ENCODE measurements around the gene MAP2K5.

The MAP2K5 gene

DNA sequence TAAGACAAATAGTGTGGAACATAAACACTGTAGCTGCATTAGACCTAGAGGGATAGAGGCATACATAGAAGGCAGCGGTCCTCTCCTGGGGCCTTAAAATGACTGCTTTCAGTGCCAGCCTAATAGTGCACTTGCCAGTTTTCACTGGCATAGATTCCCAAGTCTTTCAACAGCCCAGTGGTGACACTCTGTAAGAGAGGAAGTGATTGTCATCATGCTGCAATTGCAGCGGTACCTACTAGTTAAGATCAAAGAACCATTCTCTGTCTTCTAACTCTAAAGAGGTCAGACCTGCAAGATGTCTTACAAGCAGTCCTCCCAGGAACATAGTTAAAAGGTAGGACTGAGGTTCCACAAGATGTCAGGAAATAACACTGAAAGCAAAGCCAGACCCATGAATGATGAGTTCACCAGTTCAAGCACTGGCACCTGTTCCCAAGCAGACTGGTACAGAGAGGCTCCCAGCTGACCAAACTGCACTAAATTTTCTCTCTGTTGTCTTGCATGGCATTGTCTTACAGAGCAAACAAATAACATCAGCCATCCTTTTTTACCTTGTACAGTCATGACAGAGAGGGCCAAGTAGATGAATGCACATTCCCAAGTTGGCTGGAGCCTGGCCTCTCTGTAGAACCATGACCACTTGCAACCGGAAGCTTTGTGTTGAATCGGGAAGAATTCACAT is 182.3 kb downstream of the MAP2K5 start:
- no peaks in the 10 kb centered on the region for H3K27me3 ChIP-seq (replicated peaks; ENCODE audit: control insufficient read depth, insufficient read depth, low read length, poor library complexity, severe bottlenecking)
- H3K36me3 ChIP-seq (ENCODE audit: control insufficient read depth, insufficient read depth, low read length), result no peaks in the 10 kb centered on the region
- H3K9me3 ChIP-seq (ENCODE audit: control insufficient read depth, low read length), result no peaks in the 10 kb centered on the region
- H3K4me3 ChIP-seq (ENCODE audit: insufficient read depth, low read depth, low read length, poor library complexity, severe bottlenecking), result no peak overlapping the region
- no peak overlapping the region for H3K27ac ChIP-seq (ENCODE audit: insufficient read depth, low read length, poor library complexity, severe bottlenecking)
- no peak for DNase-seq
- H3K4me1 ChIP-seq (ENCODE audit: control insufficient read depth, insufficient read depth, low read length, poor library complexity, severe bottlenecking), result no peaks in the 10 kb centered on the region

DNA sequence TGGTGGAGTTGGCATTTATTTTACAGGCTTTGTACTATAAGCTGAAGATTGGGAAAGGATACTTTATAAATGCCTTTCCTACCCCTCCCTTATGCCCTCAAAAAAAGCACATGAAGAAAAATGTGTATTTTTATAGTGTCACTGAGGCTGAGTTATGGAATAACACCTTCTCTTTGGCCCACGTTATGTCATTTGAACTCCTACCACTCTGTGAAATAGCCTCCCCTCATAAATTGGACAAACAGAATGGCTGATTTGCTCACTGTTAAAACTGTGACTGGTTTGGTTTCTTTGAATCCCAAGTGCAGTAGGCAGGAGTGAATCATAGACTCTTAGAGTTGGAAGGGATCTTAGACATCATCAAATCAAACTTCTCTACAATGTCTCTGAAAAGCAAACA is 187.6 kb downstream of the MAP2K5 start:
- DNase-seq, result no peak
- H3K27me3 ChIP-seq (replicated peaks; ENCODE audit: control insufficient read depth, insufficient read depth, low read length, poor library complexity, severe bottlenecking), result no peaks in the 10 kb centered on the region
- H3K27ac ChIP-seq (ENCODE audit: insufficient read depth, low read length, poor library complexity, severe bottlenecking), result no peak overlapping the region
- H3K4me1 ChIP-seq (ENCODE audit: control insufficient read depth, insufficient read depth, low read length, poor library complexity, severe bottlenecking), result no peaks in the 10 kb centered on the region
- H3K9me3 ChIP-seq (ENCODE audit: control insufficient read depth, low read length), result no peaks in the 10 kb centered on the region
- H3K36me3 ChIP-seq (ENCODE audit: control insufficient read depth, insufficient read depth, low read length), result no peaks in the 10 kb centered on the region
- no peak overlapping the region for H3K4me3 ChIP-seq (ENCODE audit: insufficient read depth, low read depth, low read length, poor library complexity, severe bottlenecking)

DNA sequence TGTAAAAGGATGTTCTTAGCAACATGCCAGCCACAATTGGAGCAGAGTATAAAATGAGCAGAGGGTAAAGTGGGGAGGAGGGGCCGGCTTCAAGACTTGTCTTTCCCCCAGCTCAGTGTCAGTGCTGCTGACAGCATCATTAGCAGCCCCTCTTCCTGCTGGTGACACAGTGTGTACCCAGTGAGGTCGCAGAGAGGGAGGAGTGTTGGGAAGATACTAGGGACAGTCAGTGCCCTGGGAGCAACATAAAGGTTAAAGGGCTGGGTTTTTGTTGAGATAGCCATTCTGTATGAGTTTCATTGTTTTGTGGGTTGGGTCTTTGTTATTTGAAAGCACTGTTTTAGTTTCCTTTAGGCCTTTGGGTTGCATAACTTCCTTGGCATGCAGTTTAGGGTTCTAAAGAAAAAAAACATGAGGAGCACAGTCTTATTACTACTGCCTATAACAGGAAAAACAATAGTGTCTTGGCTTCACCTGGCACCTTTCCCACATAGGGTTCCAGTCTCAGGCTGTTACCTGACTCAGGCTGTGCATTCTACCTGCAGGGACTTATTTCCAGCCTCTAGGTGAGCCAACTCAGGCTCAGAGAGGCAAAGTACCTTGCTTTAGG is 188.7 kb downstream of the MAP2K5 start:
- Histone ChIP-seq H3K36me3 (ENCODE audit: control insufficient read depth, insufficient read depth, low read length) (no peaks in the 10 kb centered on the region), H3K27me3 (replicated peaks; ENCODE audit: control insufficient read depth, insufficient read depth, low read length, poor library complexity, severe bottlenecking) (no peaks in the 10 kb centered on the region), H3K4me3 (ENCODE audit: insufficient read depth, low read depth, low read length, poor library complexity, severe bottlenecking) (no peak overlapping the region), H3K27ac (ENCODE audit: insufficient read depth, low read length, poor library complexity, severe bottlenecking) (no peak overlapping the region), H3K4me1 (ENCODE audit: control insufficient read depth, insufficient read depth, low read length, poor library complexity, severe bottlenecking) (no peaks in the 10 kb centered on the region), H3K9me3 (ENCODE audit: control insufficient read depth, low read length) (no peaks in the 10 kb centered on the region)
- DNase-seq, result no peak

DNA sequence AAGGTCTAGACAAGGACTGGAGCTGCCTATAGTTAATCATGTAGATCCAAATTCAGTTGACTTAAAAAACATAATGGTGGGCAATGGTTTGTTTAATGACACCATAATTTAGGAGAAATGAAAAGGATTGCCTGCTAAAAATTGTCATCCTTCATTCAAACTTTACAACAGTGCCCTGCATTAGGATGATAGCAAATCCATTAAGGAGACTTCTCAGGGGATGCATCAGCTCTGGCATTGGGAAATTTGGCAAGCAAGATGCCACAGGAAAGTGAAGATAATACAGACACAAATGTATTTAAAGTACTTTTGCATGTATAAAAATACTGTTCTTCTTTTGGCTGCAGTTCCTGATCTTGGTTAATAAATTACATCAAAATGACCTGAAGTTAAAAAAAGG is 189.7 kb downstream of the MAP2K5 start:
- Histone ChIP-seq H3K27me3 (replicated peaks; ENCODE audit: control insufficient read depth, insufficient read depth, low read length, poor library complexity, severe bottlenecking) (no peaks in the 10 kb centered on the region), H3K36me3 (ENCODE audit: control insufficient read depth, insufficient read depth, low read length) (no peaks in the 10 kb centered on the region), H3K4me3 (ENCODE audit: insufficient read depth, low read depth, low read length, poor library complexity, severe bottlenecking) (no peak overlapping the region), H3K9me3 (ENCODE audit: control insufficient read depth, low read length) (no peaks in the 10 kb centered on the region), H3K27ac (ENCODE audit: insufficient read depth, low read length, poor library complexity, severe bottlenecking) (no peak overlapping the region), H3K4me1 (ENCODE audit: control insufficient read depth, insufficient read depth, low read length, poor library complexity, severe bottlenecking) (no peaks in the 10 kb centered on the region)
- DNase-seq, result no peak

DNA sequence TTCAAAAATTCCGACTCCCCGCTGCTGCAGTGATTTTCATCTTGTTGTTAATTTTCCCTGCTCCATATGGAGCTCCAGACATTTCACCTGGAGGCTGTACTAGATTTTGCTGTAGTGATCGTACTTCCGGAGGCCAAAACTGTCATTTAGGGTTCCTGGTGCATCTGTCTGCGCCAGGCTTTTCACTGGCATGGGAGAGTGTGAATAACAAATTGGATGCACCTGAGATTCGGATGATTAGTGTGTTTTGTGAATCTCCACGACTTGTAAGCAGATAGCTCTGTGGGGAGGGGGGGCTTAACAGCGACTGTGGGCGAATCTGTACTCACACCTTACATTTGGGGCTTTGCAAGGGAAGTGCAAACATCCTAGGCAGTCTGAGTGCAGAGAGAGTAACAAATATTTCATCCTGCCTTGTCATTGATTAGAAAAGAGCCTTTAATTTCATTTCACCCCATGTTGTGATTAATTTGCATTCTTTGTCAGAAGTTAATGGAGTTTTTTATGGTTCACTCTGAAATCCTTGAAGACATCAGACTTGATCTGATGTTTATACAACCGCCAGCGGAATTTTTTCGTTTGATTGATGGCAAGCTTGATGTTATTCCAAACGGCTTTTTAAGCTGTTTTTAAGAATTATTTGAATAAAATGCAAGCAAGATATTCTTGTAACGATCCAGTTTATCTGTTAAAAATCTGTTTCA is 190.3 kb downstream of the MAP2K5 start:
- H3K4me3 ChIP-seq (ENCODE audit: insufficient read depth, low read depth, low read length, poor library complexity, severe bottlenecking), result no peak overlapping the region
- no peak overlapping the region for H3K27ac ChIP-seq (ENCODE audit: insufficient read depth, low read length, poor library complexity, severe bottlenecking)
- H3K4me1 ChIP-seq (ENCODE audit: control insufficient read depth, insufficient read depth, low read length, poor library complexity, severe bottlenecking), result no peaks in the 10 kb centered on the region
- no peaks in the 10 kb centered on the region for H3K27me3 ChIP-seq (replicated peaks; ENCODE audit: control insufficient read depth, insufficient read depth, low read length, poor library complexity, severe bottlenecking)
- DNase-seq, result no peak
- H3K36me3 ChIP-seq (ENCODE audit: control insufficient read depth, insufficient read depth, low read length), result no peaks in the 10 kb centered on the region
- no peaks in the 10 kb centered on the region for H3K9me3 ChIP-seq (ENCODE audit: control insufficient read depth, low read length)

DNA sequence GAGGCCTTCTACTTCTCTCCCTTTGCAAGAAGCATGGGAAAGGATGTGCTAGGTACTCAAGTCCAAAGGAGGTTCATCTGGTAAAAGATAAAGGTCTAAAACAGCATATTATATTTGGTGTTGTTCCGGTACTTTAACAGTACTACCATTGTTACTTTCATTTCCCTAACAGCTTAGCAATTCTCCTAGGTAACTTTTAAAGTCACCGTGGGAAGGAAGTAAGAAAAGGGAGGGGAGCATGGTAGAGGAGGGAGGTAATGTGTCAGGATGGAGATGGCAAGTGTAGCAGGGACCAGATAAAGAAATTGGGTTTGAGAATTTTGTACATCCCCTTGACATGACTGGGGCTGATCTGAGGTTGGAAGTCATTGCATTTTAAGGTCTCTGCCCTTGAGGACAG is 193.4 kb downstream of the MAP2K5 start:
- Histone ChIP-seq H3K9me3 (ENCODE audit: control insufficient read depth, low read length) (no peaks in the 10 kb centered on the region), H3K27ac (ENCODE audit: insufficient read depth, low read length, poor library complexity, severe bottlenecking) (no peak overlapping the region), H3K36me3 (ENCODE audit: control insufficient read depth, insufficient read depth, low read length) (peaks cover 3% of the 10 kb centered on the region), H3K4me1 (ENCODE audit: control insufficient read depth, insufficient read depth, low read length, poor library complexity, severe bottlenecking) (no peaks in the 10 kb centered on the region), H3K27me3 (replicated peaks; ENCODE audit: control insufficient read depth, insufficient read depth, low read length, poor library complexity, severe bottlenecking) (no peaks in the 10 kb centered on the region), H3K4me3 (ENCODE audit: insufficient read depth, low read depth, low read length, poor library complexity, severe bottlenecking) (no peak overlapping the region)
- no peak for DNase-seq

DNA sequence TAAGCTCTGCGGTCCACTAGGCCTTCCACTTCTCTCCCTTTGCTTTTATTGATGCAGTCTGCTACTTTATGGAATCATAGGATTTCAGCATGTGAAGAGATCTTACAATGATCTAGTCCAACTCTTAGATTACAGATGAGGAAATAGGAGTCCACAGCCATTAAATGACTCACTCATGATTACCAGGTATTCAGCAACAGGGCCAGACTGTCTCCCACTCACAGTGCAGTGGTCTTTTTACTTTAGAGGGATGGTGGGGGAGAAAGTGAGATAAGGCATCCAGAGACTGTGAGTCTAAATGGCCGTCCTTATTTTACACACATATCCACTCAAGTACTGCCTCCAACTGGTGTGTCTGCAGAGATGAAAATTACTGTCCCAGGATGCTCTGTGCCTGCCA is 194.3 kb downstream of the MAP2K5 start:
- H3K9me3 ChIP-seq (ENCODE audit: control insufficient read depth, low read length), result no peaks in the 10 kb centered on the region
- no peaks in the 10 kb centered on the region for H3K4me1 ChIP-seq (ENCODE audit: control insufficient read depth, insufficient read depth, low read length, poor library complexity, severe bottlenecking)
- no peaks in the 10 kb centered on the region for H3K27me3 ChIP-seq (replicated peaks; ENCODE audit: control insufficient read depth, insufficient read depth, low read length, poor library complexity, severe bottlenecking)
- no peak overlapping the region for H3K4me3 ChIP-seq (ENCODE audit: insufficient read depth, low read depth, low read length, poor library complexity, severe bottlenecking)
- peaks cover 3% of the 10 kb centered on the region for H3K36me3 ChIP-seq (ENCODE audit: control insufficient read depth, insufficient read depth, low read length)
- no peak for DNase-seq
- no peak overlapping the region for H3K27ac ChIP-seq (ENCODE audit: insufficient read depth, low read length, poor library complexity, severe bottlenecking)

DNA sequence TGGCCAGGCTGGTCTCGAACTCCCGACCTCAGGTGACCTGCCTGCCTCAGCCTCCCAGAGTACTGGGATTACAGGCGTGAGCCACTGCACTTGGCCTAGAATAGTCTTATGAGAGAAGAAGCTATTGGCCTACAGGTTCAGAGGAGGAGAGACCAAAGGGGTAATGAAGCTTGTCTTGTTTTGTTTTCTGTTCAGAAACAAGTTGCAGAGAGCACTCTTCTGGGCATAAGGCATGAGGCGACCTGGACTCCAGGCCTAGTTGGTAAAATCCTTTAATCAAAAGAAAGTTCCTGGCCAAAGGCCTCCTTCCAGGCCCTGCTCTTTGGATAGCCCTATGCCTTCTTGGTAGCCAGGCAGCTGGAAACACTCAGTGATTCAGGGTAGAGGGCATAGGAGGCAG is 195.6 kb downstream of the MAP2K5 start:
- Histone ChIP-seq H3K4me1 (ENCODE audit: control insufficient read depth, insufficient read depth, low read length, poor library complexity, severe bottlenecking) (no peaks in the 10 kb centered on the region), H3K27me3 (replicated peaks; ENCODE audit: control insufficient read depth, insufficient read depth, low read length, poor library complexity, severe bottlenecking) (no peaks in the 10 kb centered on the region), H3K4me3 (ENCODE audit: insufficient read depth, low read depth, low read length, poor library complexity, severe bottlenecking) (no peak overlapping the region), H3K36me3 (ENCODE audit: control insufficient read depth, insufficient read depth, low read length) (peaks cover 3% of the 10 kb centered on the region), H3K9me3 (ENCODE audit: control insufficient read depth, low read length) (no peaks in the 10 kb centered on the region), H3K27ac (ENCODE audit: insufficient read depth, low read length, poor library complexity, severe bottlenecking) (no peak overlapping the region)
- DNase-seq, result no peak

DNA sequence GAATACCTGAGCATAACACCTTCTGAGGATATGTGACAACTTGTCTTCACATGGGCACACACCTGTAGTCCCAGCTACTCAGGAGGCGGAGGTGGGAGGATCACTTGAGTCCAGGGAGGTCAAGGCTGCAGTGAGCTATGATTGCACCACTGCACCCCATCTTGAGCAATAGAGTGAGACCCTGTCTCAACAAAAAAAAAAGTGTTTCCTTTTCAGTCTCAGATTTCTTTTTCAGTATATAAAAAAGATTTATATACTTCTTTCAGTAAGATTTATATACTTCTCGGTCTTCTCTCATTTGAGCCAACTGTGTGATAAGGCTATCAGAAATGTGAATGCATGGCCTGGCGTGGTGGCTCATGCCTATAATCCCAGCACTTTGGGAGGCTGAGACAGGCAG is 197.9 kb downstream of the MAP2K5 start:
- no peaks in the 10 kb centered on the region for H3K4me1 ChIP-seq (ENCODE audit: control insufficient read depth, insufficient read depth, low read length, poor library complexity, severe bottlenecking)
- DNase-seq, result no peak
- H3K27ac ChIP-seq (ENCODE audit: insufficient read depth, low read length, poor library complexity, severe bottlenecking), result no peak overlapping the region
- no peaks in the 10 kb centered on the region for H3K27me3 ChIP-seq (replicated peaks; ENCODE audit: control insufficient read depth, insufficient read depth, low read length, poor library complexity, severe bottlenecking)
- H3K4me3 ChIP-seq (ENCODE audit: insufficient read depth, low read depth, low read length, poor library complexity, severe bottlenecking), result no peak overlapping the region
- H3K9me3 ChIP-seq (ENCODE audit: control insufficient read depth, low read length), result no peaks in the 10 kb centered on the region
- peaks cover 3% of the 10 kb centered on the region for H3K36me3 ChIP-seq (ENCODE audit: control insufficient read depth, insufficient read depth, low read length)

DNA sequence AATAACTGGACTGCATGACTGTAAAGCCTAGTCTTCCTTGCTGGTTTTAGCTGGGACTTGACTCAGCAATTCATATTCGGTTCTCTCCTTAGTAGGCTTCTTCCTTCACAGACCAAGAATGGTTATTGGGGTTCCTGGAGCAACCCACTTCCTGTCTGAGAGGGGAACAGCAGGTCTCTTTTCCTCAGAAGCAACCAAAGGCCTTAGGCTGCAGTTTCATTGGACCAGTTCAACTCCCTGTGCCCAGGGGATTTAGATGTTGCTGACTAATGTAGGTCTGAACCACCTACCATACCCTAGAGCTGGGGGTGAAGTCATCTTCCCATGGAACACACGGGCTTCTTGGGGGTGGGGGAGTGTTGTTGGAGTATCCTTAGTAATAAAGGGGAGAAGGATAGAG is 198.8 kb downstream of the MAP2K5 start:
- Histone ChIP-seq H3K27me3 (replicated peaks; ENCODE audit: control insufficient read depth, insufficient read depth, low read length, poor library complexity, severe bottlenecking) (no peaks in the 10 kb centered on the region), H3K9me3 (ENCODE audit: control insufficient read depth, low read length) (no peaks in the 10 kb centered on the region), H3K27ac (ENCODE audit: insufficient read depth, low read length, poor library complexity, severe bottlenecking) (no peak overlapping the region), H3K4me3 (ENCODE audit: insufficient read depth, low read depth, low read length, poor library complexity, severe bottlenecking) (no peak overlapping the region), H3K4me1 (ENCODE audit: control insufficient read depth, insufficient read depth, low read length, poor library complexity, severe bottlenecking) (no peaks in the 10 kb centered on the region), H3K36me3 (ENCODE audit: control insufficient read depth, insufficient read depth, low read length) (peaks cover 3% of the 10 kb centered on the region)
- no peak for DNase-seq
